Left lung (tissue), 10 donors: ENCODE data around the gene RTKN. TPM values are rescaled to one million over a fixed set of nuclear protein-coding genes. Genes with fewer than 3 reads are reported as not detected.

Source experiments
- ATAC-seq: fragments of 200-7000 bp; cut with Tn5 transposase; one replicate; pipeline ENCODE4 v1.9.1; 2020; ENCODE audit warnings: moderate library complexity
- DNase-seq, 4 donors: peaks; one replicate each; pipeline ENCODE4 v3.0.0-alpha.2; 2013 to 2020
- H3K27ac ChIP-seq, 2 donors: fragments of 200-600 bp; sonication (generic) in 1 of 2; one replicate each; pipeline versions ENCODE4 v1.5.0 to v1.8.0; 2020 to 2021
- H3K27me3 ChIP-seq, 2 donors: fragments of 200-600 bp; sonication (generic) in 1 of 2; one replicate each; pipeline versions ENCODE4 v1.5.0 to v1.8.0; 2020 to 2021
- H3K36me3 ChIP-seq, 2 donors: fragments of 200-600 bp; sonication (generic) in 1 of 2; one replicate each; pipeline versions ENCODE4 v1.5.0 to v1.8.0; 2020 to 2021
- H3K4me1 ChIP-seq, 2 donors: fragments of 200-600 bp; one replicate each; pipeline ENCODE4 v1.8.0; 2021
- H3K4me3 ChIP-seq, 2 donors: fragments of 200-600 bp; sonication (generic) in 1 of 2; one replicate each; pipeline versions ENCODE4 v1.5.0 to v1.8.0; 2020 to 2021; ENCODE audit warnings: mild to moderate bottlenecking in 1 of 2
- H3K9me3 ChIP-seq, 2 donors: fragments of 200-600 bp; sonication (generic) in 1 of 2; one replicate each; pipeline versions ENCODE4 v1.5.0 to v1.8.0; 2020 to 2021
- CTCF ChIP-seq, 2 donors: fragments of 200-600 bp; sonication (generic) in 1 of 2; IDR thresholded peaks; one replicate each; pipeline versions ENCODE4 v1.5.0 to v1.8.0; 2021; ENCODE audit warnings: antibody characterized with exemption in 2 of 2
- intact Hi-C, 2 donors: fragments of 100-400 bp; cut with DNase I; formaldehyde crosslinking; loops; one replicate each; pipeline versions ENCODE4 v1.11.2 to v1.14.2; 2022
- polyA plus RNA-seq, 6 donors: library from polyadenylated mRNA; unstranded; fragments of 120-200 nt; gene quantifications; one replicate each; pipeline ENCODE4 v1.2.1, GENCODE V29; 2013; ENCODE audit not compliant: insufficient read length in 6 of 6
- total RNA-seq, 2 donors: library from RNA; stranded (reverse); fragmentation: NEBNext Ultra II Directional; extraction: Animal tissue kit (Norgen Biotek cat#: 25700); gene quantifications; one replicate each; pipeline ENCODE4 v1.2.1, GENCODE V29; 2021
- donor health status: DM: no; HTN: yes; CAD: no.
- donor health status: DM: no; HTN: no; CAD: no.

The RTKN gene
- total and polyA plus RNA-seq, 8 donors: 29.6 to 59.5 (median 51.0) TPM

- Histone ChIP-seq H3K36me3 (no peaks in the 10 kb centered on the region), H3K9me3 (no peaks in the 10 kb centered on the region), H3K27me3 (no peaks in the 10 kb centered on the region), H3K4me1 (peaks cover 19 to 37% of the 10 kb centered on the region in 2 donors), H3K4me3 (peak within 1 kb of the TSS; percentile 63 to 77), H3K27ac (peak within 1 kb of the TSS; percentile 53 to 82)
- no peak for TF ChIP-seq CTCF (IDR thresholded peaks at IDR 0.05)
- intact Hi-C loops: no loop called here
- ATAC-seq (peak; percentile 71), DNase-seq (peak; percentile 94 to 98 (median 96))
Observed at GRCh38 chr2:74454654-74455511, 13.1 kb upstream of the RTKN start, which contains the start of gene INO80B. Gene INO80B (plus strand): TSS chr2:74455087. CDS start chr2:74455117, 30 bp downstream.

GRCh38 chr2:74450570-74451190, 8.9 kb upstream of the RTKN start:
- no peak overlapping the region for H3K4me3 ChIP-seq
- no peaks in the 10 kb centered on the region for H3K9me3 ChIP-seq
- TF ChIP-seq CTCF (IDR thresholded peaks at IDR 0.05): no peak
- no peak overlapping the region for H3K27ac ChIP-seq
- no peaks in the 10 kb centered on the region for H3K36me3 ChIP-seq
- peaks cover 5 to 6% of the 10 kb centered on the region in 2 donors for H3K4me1 ChIP-seq
- DNase-seq (no peak), ATAC-seq (no peak)
- no peaks in the 10 kb centered on the region for H3K27me3 ChIP-seq
- intact Hi-C loops: no loop called here

- H3K36me3 ChIP-seq: no peaks in the 10 kb centered on the region
- intact Hi-C loops: no loop called here
- no peak for ATAC-seq
Observed at GRCh38 chr2:74448771-74449170, 7.0 kb upstream of the RTKN start.

GRCh38 chr2:74447230-74447999, 5.7 kb upstream of the RTKN start:
- Histone ChIP-seq H3K9me3 (no peaks in the 10 kb centered on the region), H3K36me3 (no peaks in the 10 kb centered on the region), H3K4me3 (no peak overlapping the region), H3K27me3 (peaks cover 0 to 22% of the 10 kb centered on the region in 2 donors), H3K4me1 (no peaks in the 10 kb centered on the region), H3K27ac (no peak overlapping the region)
- ATAC-seq (no peak), DNase-seq (no peak)
- no peak for TF ChIP-seq CTCF (IDR thresholded peaks at IDR 0.05)
- intact Hi-C loops: no loop called here

More at GRCh38 chr2:74448771-74449170, 7.0 kb upstream of the RTKN start:
- H3K4me3 ChIP-seq: no peak overlapping the region
- H3K27ac ChIP-seq: no peak overlapping the region
- H3K4me1 ChIP-seq: no peaks in the 10 kb centered on the region
- TF ChIP-seq CTCF (IDR thresholded peaks at IDR 0.05): no peak
- H3K27me3 ChIP-seq: peaks cover 0 to 9% of the 10 kb centered on the region in 2 donors
- DNase-seq: no peak
- H3K9me3 ChIP-seq: no peaks in the 10 kb centered on the region
